Dendritic cell treated with granulocyte-macrophage colony-stimulating factor and Interleukin-4, amounts not matched to agents 40 ng/mL and 50 ng/mL, for 4 days (primary cell): ENCODE measurements around the gene SNRNP25.

Experiments used
- H3K27ac Mint-ChIP-seq: one replicate; pipeline ENCODE4 v1.8.0; 2022; ENCODE audit warnings: mild to moderate bottlenecking, mixed read lengths
- H3K27me3 Mint-ChIP-seq: one replicate; pipeline ENCODE4 v1.8.0; 2022; ENCODE audit warnings: mild to moderate bottlenecking, mixed read lengths
- H3K36me3 Mint-ChIP-seq: one replicate; pipeline ENCODE4 v1.8.0; 2022; ENCODE audit warnings: low read depth, mixed read lengths
- H3K4me1 Mint-ChIP-seq: one replicate; pipeline ENCODE4 v1.8.0; 2022; ENCODE audit warnings: low read depth, mixed read lengths
- H3K4me3 Mint-ChIP-seq: one replicate; pipeline ENCODE4 v1.8.0; 2022; ENCODE audit warnings: mild to moderate bottlenecking, moderate library complexity, mixed read lengths
- H3K9me3 Mint-ChIP-seq: one replicate; pipeline ENCODE4 v1.8.0; 2022; ENCODE audit warnings: mixed read lengths
- intact Hi-C: fragments of 100-400 bp; cut with micrococcal nuclease; formaldehyde crosslinking; loops from one replicate; pipeline ENCODE4 v1.15.0; 2022

SNRNP25 gene

DNA sequence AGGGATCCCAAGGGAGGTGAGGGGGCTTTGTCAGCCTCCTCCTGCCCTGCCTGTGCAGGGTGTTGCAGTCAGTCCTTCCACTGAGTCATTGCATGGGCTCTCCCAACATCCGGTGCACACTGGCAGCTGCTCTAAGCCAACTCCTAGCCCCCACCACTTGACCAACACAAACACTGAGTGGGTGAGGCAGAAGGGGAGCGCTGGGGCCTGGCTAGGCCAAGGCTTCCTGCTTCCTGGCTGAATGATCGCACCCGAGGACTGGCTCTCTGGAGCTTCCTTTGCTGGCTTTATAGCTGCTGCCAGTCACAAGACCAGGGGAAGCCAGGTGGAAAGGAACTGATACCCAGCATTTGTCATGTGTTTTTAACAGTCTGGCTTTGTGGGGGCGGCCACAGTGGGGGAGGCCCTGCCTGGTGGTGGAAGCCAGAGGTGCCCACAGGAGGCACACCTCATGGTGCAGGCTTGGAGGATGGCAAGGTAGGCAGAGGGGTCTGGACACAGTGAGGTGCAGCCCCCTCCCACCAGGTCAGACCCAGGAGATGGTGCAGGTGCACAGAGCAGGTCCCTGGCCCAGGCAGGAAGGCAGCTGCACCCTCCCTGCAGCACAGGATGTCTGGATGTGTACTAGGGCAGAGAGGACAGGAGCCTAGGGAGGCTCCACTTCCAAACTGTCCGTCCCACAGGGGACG is 31.2 kb downstream of the SNRNP25 start:
- H3K27me3 Mint-ChIP-seq: no peaks in the 10 kb centered on the region

DNA sequence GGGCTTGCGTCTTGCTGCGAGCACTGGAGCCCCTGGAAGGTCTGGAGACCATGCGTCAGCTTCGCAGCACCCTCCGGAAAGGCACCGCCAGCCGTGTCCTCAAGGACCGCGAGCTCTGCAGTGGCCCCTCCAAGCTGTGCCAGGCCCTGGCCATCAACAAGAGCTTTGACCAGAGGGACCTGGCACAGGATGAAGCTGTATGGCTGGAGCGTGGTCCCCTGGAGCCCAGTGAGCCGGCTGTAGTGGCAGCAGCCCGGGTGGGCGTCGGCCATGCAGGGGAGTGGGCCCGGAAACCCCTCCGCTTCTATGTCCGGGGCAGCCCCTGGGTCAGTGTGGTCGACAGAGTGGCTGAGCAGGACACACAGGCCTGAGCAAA is 31.8 kb downstream of the SNRNP25 start:
- Mint-ChIP-seq H3K27me3 (no peaks in the 10 kb centered on the region), H3K4me1 (peaks cover 40% of the 10 kb centered on the region), H3K9me3 (no peaks in the 10 kb centered on the region), H3K36me3 (peaks cover 93% of the 10 kb centered on the region), H3K27ac (peak overlapping the region; percentile 40), H3K4me3 (no peak overlapping the region)
- intact Hi-C loops: no loop called here

More for the DNA sequence above, 31.2 kb downstream of the SNRNP25 start:
- Mint-ChIP-seq H3K4me3 (peak overlapping the region; percentile 14), H3K4me1 (peaks cover 45% of the 10 kb centered on the region), H3K9me3 (no peaks in the 10 kb centered on the region), H3K36me3 (peaks cover 93% of the 10 kb centered on the region), H3K27ac (peak overlapping the region; percentile 40)
- intact Hi-C loops: no loop called here

DNA sequence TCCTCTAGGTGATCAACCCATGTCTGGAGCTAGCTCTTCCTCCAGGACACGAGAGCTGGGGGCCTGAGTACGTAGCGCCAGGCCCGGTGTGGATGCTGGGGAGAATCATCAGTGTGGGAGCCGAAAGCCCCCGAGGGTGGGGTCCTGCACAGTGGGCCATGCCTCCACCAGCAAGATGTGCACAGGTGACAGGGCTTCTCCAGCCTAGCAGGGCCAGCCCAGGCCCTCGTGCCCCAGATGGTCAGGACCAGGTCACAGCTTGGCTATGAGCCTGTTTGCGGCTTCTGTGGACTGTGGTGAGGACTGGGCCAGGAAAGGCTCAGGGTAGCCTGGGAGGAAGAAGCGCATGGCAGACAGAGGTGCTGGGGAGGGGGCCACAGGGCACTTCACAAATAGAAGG is 32.2 kb downstream of the SNRNP25 start:
- Mint-ChIP-seq H3K4me3 (no peak overlapping the region), H3K9me3 (no peaks in the 10 kb centered on the region), H3K27me3 (no peaks in the 10 kb centered on the region), H3K4me1 (peaks cover 39% of the 10 kb centered on the region), H3K27ac (no peak overlapping the region), H3K36me3 (peaks cover 93% of the 10 kb centered on the region)
- intact Hi-C loops: no loop called here

DNA sequence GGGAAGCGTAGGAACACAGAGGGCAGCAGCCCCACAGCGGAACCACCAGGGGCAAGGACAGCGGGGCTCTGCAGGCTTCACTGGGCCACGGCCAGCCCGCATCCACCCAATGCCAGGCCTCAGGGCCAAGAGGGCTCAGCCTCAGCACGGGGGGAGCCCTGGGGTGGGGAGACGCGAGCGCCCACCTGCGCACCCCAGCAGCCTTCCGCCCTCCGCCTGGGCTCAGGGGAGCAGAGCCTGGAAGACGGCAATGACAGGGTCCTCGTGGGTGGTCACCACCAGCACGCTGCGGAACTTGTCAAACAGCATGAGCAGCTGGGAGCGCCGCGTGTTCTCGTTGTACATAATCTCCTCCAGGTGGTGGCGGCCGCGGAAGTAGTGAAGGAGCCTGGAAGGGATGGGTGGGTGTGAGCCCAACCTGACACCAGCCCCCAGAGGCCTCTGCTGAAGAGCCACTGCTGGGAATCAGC is 32.9 kb downstream of the SNRNP25 start:
- H3K4me3 Mint-ChIP-seq: no peak overlapping the region
- no peak overlapping the region for H3K27ac Mint-ChIP-seq
- no peaks in the 10 kb centered on the region for H3K27me3 Mint-ChIP-seq
- peaks cover 90% of the 10 kb centered on the region for H3K36me3 Mint-ChIP-seq
- intact Hi-C loops: no loop called here
- H3K9me3 Mint-ChIP-seq: no peaks in the 10 kb centered on the region
- H3K4me1 Mint-ChIP-seq: peaks cover 39% of the 10 kb centered on the region

DNA sequence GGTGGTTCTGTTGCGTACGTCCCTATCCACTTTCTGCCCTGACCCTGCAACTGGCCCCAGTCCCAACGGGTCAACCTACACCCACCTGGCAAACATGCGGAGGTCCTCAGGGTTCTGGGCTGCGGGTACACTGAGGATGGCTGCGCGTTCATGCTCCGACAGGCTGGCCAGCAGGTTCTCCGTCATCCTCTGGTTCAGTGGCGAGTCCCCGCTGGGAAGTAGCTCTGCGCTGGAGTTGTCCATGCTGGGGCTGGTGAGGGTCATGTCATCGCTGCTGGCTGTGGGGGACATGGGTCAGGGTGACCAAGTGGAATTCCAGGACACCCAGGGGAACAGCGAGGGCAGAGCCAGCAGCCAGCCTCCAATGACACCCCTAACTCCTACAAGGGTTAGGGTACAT is 35.0 kb downstream of the SNRNP25 start:
- H3K4me3 Mint-ChIP-seq: no peak overlapping the region
- H3K9me3 Mint-ChIP-seq: no peaks in the 10 kb centered on the region
- peaks cover 86% of the 10 kb centered on the region for H3K36me3 Mint-ChIP-seq
- no peak overlapping the region for H3K27ac Mint-ChIP-seq
- H3K27me3 Mint-ChIP-seq: no peaks in the 10 kb centered on the region
- intact Hi-C loops: no loop called here
- H3K4me1 Mint-ChIP-seq: peaks cover 26% of the 10 kb centered on the region

DNA sequence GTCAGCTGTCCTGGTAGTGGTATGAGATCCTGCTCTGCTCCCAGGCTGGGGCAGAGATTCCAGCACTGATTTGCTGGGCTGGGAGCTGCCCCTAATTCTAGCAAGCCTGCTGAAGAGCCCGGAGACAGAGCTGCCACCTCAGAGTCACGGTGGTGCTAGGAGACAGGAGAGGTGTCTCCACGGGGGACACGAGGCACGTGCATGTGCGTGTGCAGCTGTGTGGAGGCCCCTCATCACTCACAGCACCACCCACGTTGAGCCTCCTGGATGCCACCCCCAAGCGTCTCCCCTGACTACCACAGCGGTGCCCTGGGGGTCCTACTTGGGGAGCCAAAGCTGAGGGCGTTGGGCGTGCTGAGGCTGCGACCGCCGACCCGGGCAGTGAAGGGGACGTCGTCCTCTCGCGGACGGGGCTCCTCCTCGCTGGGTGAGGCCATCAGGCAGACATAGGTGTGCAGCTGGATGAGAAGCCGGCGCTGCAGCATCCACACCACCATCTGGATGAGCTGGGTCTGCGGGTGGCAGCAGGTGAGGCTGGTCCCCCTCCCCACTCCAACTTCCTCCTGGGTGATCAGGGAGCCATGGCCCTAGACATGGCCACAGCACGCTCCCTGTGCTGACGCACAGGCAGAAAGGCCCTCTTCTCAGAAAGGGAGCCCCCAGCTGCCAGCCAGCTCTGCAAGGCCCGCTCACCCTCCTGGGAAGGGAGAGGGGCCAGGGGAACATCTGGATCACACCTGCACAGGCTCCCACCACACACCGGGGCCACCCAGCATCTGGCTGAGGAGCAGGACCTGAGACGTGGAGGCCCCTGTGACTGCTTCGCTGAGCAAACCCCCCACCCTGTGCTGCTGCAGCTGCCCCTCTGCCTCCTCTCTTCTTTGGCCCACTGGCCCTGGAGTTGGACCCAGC is 36.0 kb downstream of the SNRNP25 start:
- Mint-ChIP-seq H3K27me3 (no peaks in the 10 kb centered on the region), H3K4me3 (no peak overlapping the region), H3K36me3 (peaks cover 86% of the 10 kb centered on the region), H3K27ac (no peak overlapping the region), H3K9me3 (no peaks in the 10 kb centered on the region), H3K4me1 (peaks cover 16% of the 10 kb centered on the region)
- intact Hi-C loops: no loop called here

DNA sequence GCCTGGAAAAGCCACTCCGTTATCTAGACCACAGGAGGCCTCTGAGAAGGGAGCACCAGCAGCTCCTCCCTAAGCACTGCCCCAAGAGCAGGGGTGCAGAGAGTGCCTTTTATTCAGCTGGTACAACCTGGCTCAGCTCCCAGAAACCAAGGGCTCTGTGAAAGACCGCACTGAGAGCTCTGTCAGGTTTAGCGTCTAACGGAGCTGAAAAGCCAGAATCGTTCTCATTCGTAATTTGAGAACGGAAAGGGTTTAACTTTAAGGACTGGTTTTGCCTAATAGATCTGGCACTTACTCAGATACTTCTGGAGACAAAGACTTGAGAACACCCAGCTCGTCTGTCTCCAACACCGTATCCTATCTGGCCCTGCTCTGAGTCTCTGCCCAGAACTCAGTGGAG is 37.9 kb downstream of the SNRNP25 start:
- H3K27me3 Mint-ChIP-seq: no peaks in the 10 kb centered on the region
- H3K27ac Mint-ChIP-seq: no peak overlapping the region
- H3K4me1 Mint-ChIP-seq: no peaks in the 10 kb centered on the region
- H3K36me3 Mint-ChIP-seq: peaks cover 80% of the 10 kb centered on the region
- H3K4me3 Mint-ChIP-seq: no peak overlapping the region
- intact Hi-C loops: no loop called here
- no peaks in the 10 kb centered on the region for H3K9me3 Mint-ChIP-seq

DNA sequence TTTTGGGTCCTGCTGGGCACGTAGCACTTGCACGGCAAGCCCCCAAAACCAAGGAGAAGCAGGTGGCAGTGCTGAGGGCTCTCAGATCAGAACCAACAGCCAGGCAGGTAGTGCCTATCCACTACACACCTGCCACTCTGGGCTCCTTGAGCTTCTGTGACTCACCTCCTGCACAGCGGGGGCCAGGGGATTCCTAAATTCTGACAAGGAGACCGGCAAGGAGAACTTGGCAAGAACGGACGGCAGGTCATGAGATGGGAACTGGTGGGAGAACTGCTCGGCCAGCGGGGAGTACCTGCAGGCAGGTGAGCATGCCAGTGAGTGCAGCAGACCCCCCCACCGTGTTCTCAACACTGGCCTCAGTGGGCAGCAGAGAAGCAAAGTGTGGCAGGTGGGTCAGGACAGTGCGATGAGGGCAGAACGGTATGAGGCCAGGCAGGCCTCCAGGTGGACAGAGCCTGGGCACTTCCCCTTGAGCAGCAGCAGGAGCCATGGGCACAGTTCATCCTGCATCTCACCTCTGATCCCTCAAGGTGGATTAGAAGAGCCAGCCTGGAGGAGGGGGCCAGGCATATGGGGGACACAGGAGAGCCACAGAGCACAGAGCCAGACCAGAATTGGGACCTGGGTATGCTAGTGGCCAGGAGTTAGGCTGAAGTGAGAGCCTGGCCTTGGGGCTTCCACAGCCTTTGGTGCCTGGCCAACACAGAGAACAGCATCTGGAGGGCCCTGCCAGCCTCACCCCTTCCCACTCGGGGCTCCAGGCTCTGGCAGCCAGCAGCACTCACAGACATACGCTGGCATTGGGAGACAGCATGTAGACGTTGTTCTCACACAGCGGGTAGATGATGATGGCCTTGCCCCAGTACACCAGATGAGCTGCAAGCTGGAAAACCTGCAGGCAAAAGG is 39.1 kb downstream of the SNRNP25 start:
- peaks cover 73% of the 10 kb centered on the region for H3K36me3 Mint-ChIP-seq
- H3K27ac Mint-ChIP-seq: no peak overlapping the region
- intact Hi-C loops: no loop called here

DNA sequence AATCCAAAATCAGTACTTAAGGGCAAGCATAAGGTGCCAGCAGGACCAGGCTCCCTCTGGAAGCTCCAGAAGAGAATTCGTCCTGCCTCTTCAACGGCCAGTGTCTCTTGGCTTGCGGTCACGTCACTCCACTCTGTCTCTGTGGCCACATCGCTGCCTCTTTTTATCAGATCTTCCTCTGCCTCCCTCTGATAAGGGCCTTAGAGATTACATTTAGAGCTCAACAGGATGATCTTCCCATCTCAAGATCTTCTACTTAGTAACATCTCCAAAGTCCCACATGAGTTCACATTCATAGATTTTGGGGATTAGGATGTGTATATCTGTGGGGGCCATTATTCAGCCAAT is 41.3 kb downstream of the SNRNP25 start:
- no peak overlapping the region for H3K4me3 Mint-ChIP-seq
- H3K27me3 Mint-ChIP-seq: no peaks in the 10 kb centered on the region
- peaks cover 10% of the 10 kb centered on the region for H3K4me1 Mint-ChIP-seq
- H3K36me3 Mint-ChIP-seq: peaks cover 73% of the 10 kb centered on the region
- H3K9me3 Mint-ChIP-seq: no peaks in the 10 kb centered on the region
- intact Hi-C loops: no loop called here
- H3K27ac Mint-ChIP-seq: no peak overlapping the region

More for the DNA sequence above, 39.1 kb downstream of the SNRNP25 start:
- Mint-ChIP-seq H3K4me3 (no peak overlapping the region), H3K27me3 (no peaks in the 10 kb centered on the region), H3K4me1 (peaks cover 9% of the 10 kb centered on the region), H3K9me3 (no peaks in the 10 kb centered on the region)

DNA sequence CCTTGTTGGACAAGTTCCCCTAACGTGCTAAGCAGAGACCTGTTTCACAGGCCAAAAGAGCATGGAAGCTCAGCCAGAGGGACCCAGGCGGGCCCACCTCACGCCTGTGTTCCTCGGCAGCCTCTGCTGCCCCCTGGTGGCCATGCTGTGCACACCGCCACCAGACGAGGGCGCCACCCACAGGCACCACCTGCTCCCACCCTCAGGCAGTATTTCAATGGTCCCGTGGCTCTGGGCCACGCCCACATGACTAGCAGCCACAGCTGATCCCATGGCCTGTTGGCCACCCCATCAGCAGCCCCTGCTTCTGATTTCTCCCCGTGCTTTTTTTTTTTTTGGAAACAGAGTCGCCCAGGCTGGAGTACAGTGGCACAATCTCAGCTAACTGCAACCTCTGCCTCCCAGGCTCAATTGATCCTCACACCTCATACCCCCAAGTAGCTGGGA is 43.3 kb downstream of the SNRNP25 start:
- Mint-ChIP-seq H3K9me3 (no peaks in the 10 kb centered on the region), H3K4me3 (no peak overlapping the region), H3K27me3 (no peaks in the 10 kb centered on the region), H3K27ac (peak overlapping the region; percentile 27), H3K36me3 (peaks cover 78% of the 10 kb centered on the region), H3K4me1 (peaks cover 10% of the 10 kb centered on the region)
- intact Hi-C loops: loop anchor here (1.0 kb wide), 1 partner anchor 32 kb away; no protein-coding TSS in a partner anchor

DNA sequence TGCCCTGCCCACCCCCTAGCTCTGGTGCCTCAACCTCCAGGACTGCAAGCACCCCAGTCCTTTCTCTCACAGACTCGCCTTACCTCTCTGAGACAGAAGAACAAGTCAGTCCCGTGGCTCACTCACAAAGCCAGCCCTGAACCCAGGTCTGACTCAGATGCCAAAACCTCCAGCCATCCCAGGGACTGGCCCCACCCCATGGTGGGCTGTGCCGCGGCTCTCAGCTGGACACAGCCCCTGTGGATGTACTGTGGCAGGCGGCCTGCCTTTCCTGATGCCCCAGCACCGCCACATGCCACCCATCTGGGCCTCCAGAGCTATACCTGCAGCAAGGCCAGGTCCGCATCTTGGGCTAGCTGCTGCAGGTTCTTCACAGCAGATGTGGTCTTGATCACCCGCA is 44.2 kb downstream of the SNRNP25 start:
- H3K4me3 Mint-ChIP-seq: no peak overlapping the region
- H3K27me3 Mint-ChIP-seq: no peaks in the 10 kb centered on the region
- intact Hi-C loops: loop anchor here (1.0 kb wide), 1 partner anchor 33 kb away; no protein-coding TSS in a partner anchor
- peaks cover 10% of the 10 kb centered on the region for H3K4me1 Mint-ChIP-seq
- H3K9me3 Mint-ChIP-seq: no peaks in the 10 kb centered on the region
- H3K27ac Mint-ChIP-seq: peak overlapping the region; percentile 27
- H3K36me3 Mint-ChIP-seq: peaks cover 78% of the 10 kb centered on the region

DNA sequence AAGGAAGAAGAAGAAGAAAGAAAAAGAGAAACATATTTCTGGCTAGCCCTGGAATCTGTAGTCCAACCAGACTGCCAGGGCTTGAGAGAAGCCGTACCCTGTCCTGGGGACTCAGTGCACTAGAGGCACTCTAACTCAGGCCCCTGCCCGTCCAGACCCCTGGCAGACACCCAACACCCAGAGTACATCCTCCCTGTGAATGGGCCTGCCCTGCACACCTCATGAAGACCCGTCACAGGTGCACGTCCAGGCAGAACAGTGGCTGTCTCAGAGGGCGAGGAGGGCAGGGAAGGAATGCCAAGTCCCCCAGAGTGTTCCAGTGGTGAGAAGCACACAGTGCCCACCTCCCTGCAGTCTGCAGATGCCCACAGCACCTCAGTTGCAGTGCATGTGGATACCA is 47.4 kb downstream of the SNRNP25 start:
- H3K27me3 Mint-ChIP-seq: no peaks in the 10 kb centered on the region

DNA sequence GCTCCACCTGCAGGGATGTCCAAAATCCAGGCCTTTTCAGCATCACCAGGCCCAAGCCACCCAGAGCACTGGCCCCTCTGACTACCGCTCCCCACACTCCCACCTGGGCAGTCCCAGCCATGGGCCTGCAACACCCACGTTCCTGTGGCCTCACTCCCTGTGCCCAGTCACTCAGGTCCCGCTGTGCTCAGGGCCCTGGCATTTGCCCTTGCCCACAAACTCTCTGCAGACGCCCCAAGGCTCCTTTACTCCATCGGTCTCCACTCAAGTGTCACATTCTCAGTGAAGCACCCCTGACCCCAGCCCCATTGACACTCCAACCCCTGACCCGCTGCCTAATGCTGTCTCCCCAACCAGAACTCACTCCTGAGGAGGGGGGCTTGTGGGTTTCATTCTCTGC is 48.0 kb downstream of the SNRNP25 start:
- intact Hi-C loops: no loop called here

More for the DNA sequence above, 47.4 kb downstream of the SNRNP25 start:
- peaks cover 73% of the 10 kb centered on the region for H3K36me3 Mint-ChIP-seq
- no peaks in the 10 kb centered on the region for H3K9me3 Mint-ChIP-seq
- H3K27ac Mint-ChIP-seq: no peak overlapping the region
- H3K4me1 Mint-ChIP-seq: peaks cover 10% of the 10 kb centered on the region
- no peak overlapping the region for H3K4me3 Mint-ChIP-seq
- intact Hi-C loops: no loop called here

More for the DNA sequence above, 48.0 kb downstream of the SNRNP25 start:
- no peaks in the 10 kb centered on the region for H3K9me3 Mint-ChIP-seq
- H3K36me3 Mint-ChIP-seq: peaks cover 75% of the 10 kb centered on the region
- peaks cover 10% of the 10 kb centered on the region for H3K4me1 Mint-ChIP-seq
- H3K27me3 Mint-ChIP-seq: no peaks in the 10 kb centered on the region
- H3K4me3 Mint-ChIP-seq: no peak overlapping the region
- no peak overlapping the region for H3K27ac Mint-ChIP-seq
